ENCODE results near the gene TRHDE. TPM values are rescaled to one million over a fixed set of nuclear protein-coding genes. Genes with fewer than 3 reads are reported as not detected.

Gene TRHDE
- total RNA-seq, 1 donor, result 33.7 TPM

- TF ChIP-seq CTCF (IDR thresholded peaks at IDR 0.05; ENCODE audit: insufficient read depth, low read depth, low read length), result no peak
- no peak for DNase-seq (ENCODE audit: low read depth)
- H3K4me3 ChIP-seq (ENCODE audit: low read depth, low read length), result no peak overlapping the region
Measured at GRCh38 chr12:72297666-72298065, 25.5 kb downstream of the TRHDE start.

GRCh38 chr12:72300728-72301127 lies 28.6 kb downstream of the TRHDE start:
- no peak overlapping the region for H3K4me3 ChIP-seq (ENCODE audit: low read depth, low read length)
- no peak for DNase-seq (ENCODE audit: low read depth)
- TF ChIP-seq CTCF (IDR thresholded peaks at IDR 0.05; ENCODE audit: insufficient read depth, low read depth, low read length), result no peak

GRCh38 chr12:72304751-72305150 lies 32.6 kb downstream of the TRHDE start:
- no peak for TF ChIP-seq CTCF (IDR thresholded peaks at IDR 0.05; ENCODE audit: insufficient read depth, low read depth, low read length)
- DNase-seq (ENCODE audit: low read depth), result no peak
- H3K4me3 ChIP-seq (ENCODE audit: low read depth, low read length), result no peak overlapping the region

GRCh38 chr12:72307229-72307628 lies 35.1 kb downstream of the TRHDE start:
- DNase-seq (ENCODE audit: low read depth), result no peak

GRCh38 chr12:72311946-72312345 lies 39.8 kb downstream of the TRHDE start:
- DNase-seq (ENCODE audit: low read depth), result no peak
- H3K4me3 ChIP-seq (ENCODE audit: low read depth, low read length), result no peak overlapping the region
- TF ChIP-seq CTCF (IDR thresholded peaks at IDR 0.05; ENCODE audit: insufficient read depth, low read depth, low read length), result no peak

More at GRCh38 chr12:72307229-72307628, 35.1 kb downstream of the TRHDE start:
- no peak overlapping the region for H3K4me3 ChIP-seq (ENCODE audit: low read depth, low read length)
- TF ChIP-seq CTCF (IDR thresholded peaks at IDR 0.05; ENCODE audit: insufficient read depth, low read depth, low read length), result no peak

- no peak overlapping the region for H3K4me3 ChIP-seq (ENCODE audit: low read depth, low read length)
- DNase-seq (ENCODE audit: low read depth), result peak; percentile 37
- no peak for TF ChIP-seq CTCF (IDR thresholded peaks at IDR 0.05; ENCODE audit: insufficient read depth, low read depth, low read length)
Measured at GRCh38 chr12:72313806-72314205, 41.6 kb downstream of the TRHDE start.

GRCh38 chr12:72315858-72316257 lies 43.7 kb downstream of the TRHDE start:
- DNase-seq (ENCODE audit: low read depth), result no peak
- no peak for TF ChIP-seq CTCF (IDR thresholded peaks at IDR 0.05; ENCODE audit: insufficient read depth, low read depth, low read length)
- no peak overlapping the region for H3K4me3 ChIP-seq (ENCODE audit: low read depth, low read length)

All from fibroblast of villous mesenchyme (primary cell).